ENCODE data around the gene WNT5A.
A peak's percentile ranks its signal among the peaks of the same experiment; 100 is the strongest.

The WNT5A gene

DNA sequence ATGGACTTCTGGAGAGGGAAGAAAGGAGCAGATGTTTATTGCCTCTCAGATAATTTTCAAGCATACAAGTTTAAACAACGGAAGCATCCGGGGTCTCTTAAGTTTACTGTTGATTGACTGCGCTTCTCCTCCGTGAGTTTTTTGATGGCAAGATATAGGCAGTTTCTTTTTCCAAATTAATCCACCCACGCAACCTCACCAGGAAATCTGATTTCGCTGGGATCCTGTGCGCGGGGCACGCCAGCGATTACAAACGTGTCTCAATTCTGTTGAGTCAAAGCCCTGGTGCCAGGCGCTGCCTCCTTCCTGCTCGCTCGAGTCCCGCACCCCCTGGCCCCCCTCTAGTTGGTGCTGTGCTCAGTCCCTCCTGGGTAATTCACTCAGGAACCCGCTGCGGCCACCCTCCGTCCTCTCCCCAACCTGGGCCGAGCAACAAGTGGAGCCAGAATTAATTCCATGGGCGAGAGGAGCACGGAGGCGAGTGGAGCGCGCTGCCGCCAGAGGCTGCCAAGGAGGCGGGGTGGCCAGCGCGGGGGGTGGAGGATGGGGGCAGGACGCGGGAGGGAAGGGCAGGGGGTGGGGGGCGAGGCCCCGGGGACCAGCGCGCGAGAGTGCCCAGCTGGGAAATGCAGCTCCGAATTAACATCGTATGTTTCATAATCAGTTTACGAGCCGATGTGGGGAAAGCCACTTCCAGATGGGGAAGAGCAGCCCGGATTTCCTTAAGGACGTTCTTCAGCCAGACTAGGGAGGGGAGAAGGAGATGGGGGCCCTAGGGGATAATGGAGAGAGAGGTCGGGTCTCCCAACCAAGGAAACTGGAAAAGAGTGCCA is 6.0 kb downstream of the WNT5A start:
- peak; percentile 68 for DNase-seq

GRCh38 chr3:55477306-55478303 is 9.5 kb downstream of the WNT5A start:
- DNase-seq, result no peak

- DNase-seq, result no peak
Observed at GRCh38 chr3:55476515-55476914, 10.6 kb downstream of the WNT5A start.

DNA sequence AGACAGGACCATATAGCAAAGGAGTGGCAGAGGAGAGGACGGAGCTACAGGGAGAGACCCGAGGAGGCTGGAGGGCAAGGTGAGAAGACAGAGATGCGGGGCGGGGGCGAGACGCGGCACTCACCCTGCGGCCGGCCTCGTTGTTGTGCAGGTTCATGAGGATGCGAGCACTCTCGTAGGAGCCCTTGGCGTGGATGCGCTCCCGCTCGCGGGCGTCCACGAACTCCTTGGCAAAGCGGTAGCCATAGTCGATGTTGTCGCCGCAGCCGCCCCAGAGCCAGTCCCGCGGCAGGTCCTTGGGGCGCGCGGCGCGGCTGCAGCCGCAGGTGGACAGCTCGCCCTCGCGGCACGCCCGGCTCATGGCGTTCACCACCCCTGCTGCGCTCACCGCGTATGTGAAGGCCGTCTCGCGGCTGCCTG is 12.9 kb downstream of the WNT5A start:
- peak; percentile 40 for DNase-seq

DNA sequence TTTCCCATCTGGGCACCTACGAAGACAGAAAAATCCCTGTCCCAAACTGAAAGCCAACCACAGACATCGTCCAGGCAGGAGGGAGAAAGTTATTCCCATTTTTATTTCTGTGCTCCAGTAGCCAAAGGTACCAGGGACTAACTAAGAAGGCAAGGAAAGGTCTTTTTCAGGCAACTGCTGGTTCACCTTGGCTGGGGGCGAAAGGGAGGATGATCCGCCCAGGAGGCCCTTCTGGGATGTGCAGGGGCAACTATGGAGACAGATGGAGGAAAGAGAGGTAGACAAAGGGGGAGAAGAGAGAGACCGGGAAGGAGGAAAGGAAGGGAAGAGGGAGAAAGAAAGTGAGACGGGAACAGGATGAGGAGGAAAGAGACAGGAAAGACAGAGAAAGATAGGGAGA is 13.3 kb downstream of the WNT5A start:
- DNase-seq, result no peak

GRCh38 chr3:55471522-55472280 is 15.4 kb downstream of the WNT5A start:
- no peak for DNase-seq

GRCh38 chr3:55471084-55471483 is 16.0 kb downstream of the WNT5A start:
- no peak for DNase-seq

DNA sequence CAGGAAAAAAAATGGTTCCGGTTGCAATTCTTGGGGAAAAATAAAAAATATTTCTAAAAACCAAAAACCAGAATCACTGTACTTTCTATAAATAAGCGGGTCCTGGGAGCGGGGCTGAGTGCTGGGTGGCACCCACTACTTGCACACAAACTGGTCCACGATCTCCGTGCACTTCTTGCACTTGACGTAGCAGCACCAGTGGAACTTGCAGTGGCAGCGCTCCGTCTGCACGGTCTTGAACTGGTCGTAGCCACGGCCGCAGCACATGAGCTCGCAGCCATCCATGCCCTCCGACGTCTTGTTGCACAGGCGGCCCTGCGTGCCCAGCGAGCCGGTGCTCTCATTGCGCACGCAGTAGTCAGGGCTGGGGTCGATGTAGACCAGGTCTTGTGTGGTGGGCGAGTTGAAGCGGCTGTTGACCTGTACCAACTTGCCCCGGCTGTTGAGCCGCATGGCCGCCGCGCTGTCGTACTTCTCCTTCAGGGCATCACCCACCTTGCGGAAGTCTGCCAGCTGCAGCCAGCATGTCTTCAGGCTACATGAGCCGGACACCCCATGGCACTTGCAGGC is 17.1 kb downstream of the WNT5A start:
- no peak for DNase-seq

- no peak for DNase-seq
Observed at GRCh38 chr3:55468251-55468650, 18.9 kb downstream of the WNT5A start.

DNA sequence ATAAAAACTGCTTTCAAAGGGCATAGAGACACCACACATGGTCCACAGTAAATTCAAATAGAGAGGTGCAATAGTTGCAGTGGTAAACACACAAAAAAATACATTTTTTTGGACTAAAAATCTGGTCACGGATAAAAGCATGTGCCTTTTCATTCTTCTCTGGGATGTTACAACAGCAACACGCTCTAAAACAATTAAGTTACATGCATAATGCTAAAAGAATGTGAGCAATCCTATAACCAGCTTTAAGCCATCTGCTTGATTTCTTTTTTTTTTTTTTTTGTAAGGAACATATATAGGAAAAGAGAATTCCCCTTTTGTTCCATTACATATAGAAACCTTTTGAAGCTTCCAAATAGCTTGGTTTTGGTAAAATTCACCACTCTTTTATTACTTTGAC is 20.0 kb downstream of the WNT5A start:
- DNase-seq, result no peak

GRCh38 chr3:55466526-55466925 is 20.6 kb downstream of the WNT5A start:
- no peak for DNase-seq

DNA sequence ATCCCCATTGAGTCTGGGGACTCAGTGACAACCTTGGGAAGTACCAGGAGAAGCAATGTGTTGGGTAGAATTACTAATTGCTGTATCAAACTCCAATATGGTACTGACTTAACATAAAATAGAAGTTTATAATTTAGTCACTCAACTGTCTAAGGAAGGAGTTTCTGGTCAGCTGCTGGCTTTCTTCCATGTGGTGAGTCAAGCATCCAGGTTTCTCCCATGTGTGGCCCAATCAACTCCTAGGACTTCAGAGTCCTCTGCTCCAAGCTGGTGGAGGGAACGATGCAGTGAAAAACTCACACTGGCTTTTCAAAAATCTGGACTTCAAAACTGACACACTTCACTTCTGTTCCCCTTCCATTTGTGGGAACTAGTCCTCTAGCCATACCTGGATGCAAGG is 25.2 kb downstream of the WNT5A start:
- DNase-seq, result no peak

DNA sequence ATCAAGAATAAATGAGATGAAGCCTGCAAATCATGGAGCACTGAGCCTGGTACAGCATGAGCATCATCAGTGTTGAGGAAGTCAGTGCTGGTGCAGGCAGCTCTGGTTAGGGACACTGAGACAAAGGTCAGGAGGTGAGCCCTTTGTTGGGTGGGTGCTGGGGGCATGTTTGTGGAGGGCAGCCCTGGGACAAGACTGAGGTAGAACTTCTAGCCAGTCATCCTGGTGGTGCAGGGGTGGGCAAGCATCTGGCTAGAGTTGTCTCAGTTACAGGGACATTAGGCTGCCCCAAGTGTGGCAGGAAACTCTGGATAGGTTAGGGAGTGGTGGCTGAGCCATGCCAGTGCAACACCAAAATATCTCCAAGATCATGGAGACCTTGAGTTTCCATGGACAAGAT is 27.3 kb downstream of the WNT5A start:
- DNase-seq, result no peak

- DNase-seq, result no peak
Observed at GRCh38 chr3:55458181-55458790, 28.8 kb downstream of the WNT5A start.

GRCh38 chr3:55455915-55456314 is 31.2 kb downstream of the WNT5A start:
- no peak for DNase-seq

DNA sequence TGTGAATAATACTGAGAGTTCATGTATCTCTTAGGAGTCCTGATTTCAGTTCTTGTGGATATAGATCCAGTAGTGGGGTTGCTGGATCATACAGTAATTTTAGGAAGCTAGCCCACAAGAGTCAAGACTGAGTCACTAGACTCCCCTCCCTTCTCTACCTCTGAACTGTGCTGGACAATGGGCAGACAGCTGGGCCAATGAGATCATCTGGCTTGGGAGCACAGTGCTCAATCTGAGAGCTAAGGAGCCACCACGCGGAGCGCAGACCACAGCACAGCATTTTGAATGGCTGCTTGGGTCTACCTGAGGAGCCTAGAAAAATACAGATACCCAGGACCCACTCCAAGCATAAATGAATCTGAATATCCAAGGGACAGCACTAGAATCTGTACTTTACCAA is 32.5 kb downstream of the WNT5A start:
- DNase-seq, result no peak

- DNase-seq, result no peak
Observed at GRCh38 chr3:55453886-55454496, 33.1 kb downstream of the WNT5A start.

- DNase-seq, result no peak
Observed at GRCh38 chr3:55452886-55453285, 34.2 kb downstream of the WNT5A start.

DNA sequence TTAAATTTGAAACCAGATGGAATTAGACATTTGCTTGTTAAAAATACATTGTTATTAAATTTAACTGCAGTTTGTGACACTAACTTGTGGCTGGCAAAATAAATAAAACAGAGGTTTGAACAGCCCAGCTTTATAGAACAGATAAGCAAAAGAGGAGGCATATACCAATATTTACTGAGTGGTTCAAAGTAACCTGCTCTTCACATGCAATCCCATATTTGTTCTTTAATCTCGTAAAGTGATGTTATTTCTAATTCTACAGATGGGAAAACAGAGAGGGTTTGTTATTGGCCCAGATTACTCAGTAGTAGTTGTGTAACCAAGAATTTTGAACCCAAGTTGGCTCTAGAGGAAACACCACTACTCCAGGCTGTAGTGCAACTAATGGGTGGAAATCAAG is 37.6 kb downstream of the WNT5A start:
- DNase-seq, result no peak

DNA sequence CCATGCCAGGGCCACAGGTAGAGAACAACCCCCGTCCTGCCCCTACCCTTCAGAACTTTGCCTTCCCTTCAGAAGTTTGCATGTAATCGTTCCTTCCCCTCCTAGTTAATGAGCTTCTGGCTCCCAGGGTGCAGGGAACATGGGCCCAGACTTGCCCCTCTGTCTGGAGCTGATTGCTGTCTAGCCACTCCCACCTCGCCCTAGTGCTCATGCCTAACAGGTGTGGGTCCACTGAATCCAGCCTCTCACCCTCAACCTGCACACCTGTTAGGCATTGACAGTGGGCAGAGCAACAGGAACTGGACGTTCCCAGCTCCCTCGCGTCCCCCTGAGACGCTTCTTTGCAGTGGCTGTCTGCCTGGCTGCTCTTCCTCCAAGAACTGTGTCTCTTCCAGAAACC is 40.3 kb downstream of the WNT5A start:
- no peak for DNase-seq

GRCh38 chr3:55445551-55445950 is 41.6 kb downstream of the WNT5A start:
- no peak for DNase-seq

DNA sequence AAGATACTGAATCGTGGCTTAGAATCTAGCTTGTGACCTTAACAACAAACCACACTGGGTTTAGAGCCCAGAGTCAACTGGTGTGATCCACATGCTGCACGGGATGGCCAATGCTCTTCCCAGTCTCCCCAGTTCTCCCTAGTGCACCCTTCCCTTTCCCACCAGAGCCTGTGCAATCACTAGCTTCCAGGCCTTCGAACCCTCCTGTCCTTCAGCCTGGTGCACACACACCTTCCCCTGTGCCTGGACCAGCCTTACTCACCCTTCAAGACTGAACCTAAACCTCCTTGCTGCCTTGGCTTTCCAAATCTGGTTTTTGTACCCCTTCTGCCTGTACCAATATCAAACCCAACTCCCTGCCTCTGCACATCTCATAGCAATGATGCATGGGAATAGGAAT is 43.8 kb downstream of the WNT5A start:
- no peak for DNase-seq

Measured in retina (tissue), 1 donor.